Endothelial cell of umbilical vein (primary cell): ENCODE results near the gene GBP3. TPM values are rescaled to one million over a fixed set of nuclear protein-coding genes. Genes with fewer than 3 reads are reported as not detected.

Experiments used
- BruUV-seq: library from RNA; stranded (reverse); fragments of 400-500 nt; replicated peaks from 2 replicates; lab custom pipeline; 2021; lab: Mats Ljungman, UMichigan
- CTCF ChIA-PET: fragments of 300-600, 350-600 bp; sonication (Branson Sonifier 250); formaldehyde crosslinking; loops from one replicate; lab custom pipeline; 2021; ENCODE audit warnings: antibody characterized with exemption, inconsistent platforms; lab: Charles Lee
- POLR2A ChIA-PET: fragments of 300-600, 350-600 bp; sonication (Branson Sonifier 250); formaldehyde crosslinking; loops from one replicate; lab custom pipeline; 2021; ENCODE audit warnings: antibody characterized with exemption, inconsistent platforms; lab: Charles Lee
- DNase-seq: peaks from one replicate; pipeline ENCODE4 v3.0.0-alpha.2; 2011; ENCODE audit warnings: low read depth, low spot score
- FAIRE-seq: peaks from 2 replicates; lab custom pipeline; 2011; peaks lifted over from hg19 to GRCh38; lab: Jason Lieb, UNC
- H2AFZ ChIP-seq: 2 replicates; pipeline ENCODE4 v1.6.0; 2012; ENCODE audit warnings: low read depth, low read length, control low read depth, inconsistent platforms
- H3K27ac ChIP-seq: 2 replicates; pipeline ENCODE4 v1.5.1; 2011; ENCODE audit warnings: low read depth, mild to moderate bottlenecking, control low read depth, low read length, moderate library complexity; ENCODE audit not compliant: insufficient read depth
- H3K27me3 ChIP-seq, 2 experiments: 2 replicates each; pipeline versions ENCODE4 v1.6.0 to v1.6.1; 2011; ENCODE audit warnings: low read length in 2 of 2, mixed read lengths in 1 of 2; ENCODE audit not compliant: control insufficient read depth in 2 of 2, insufficient read depth in 2 of 2
- H3K36me3 ChIP-seq, 2 experiments: 2 replicates in 1 of 2; 3 replicates in 1 of 2; pipeline ENCODE4 v1.5.1; 2011; ENCODE audit warnings: low read length in 2 of 2, mild to moderate bottlenecking in 1 of 2, moderate library complexity in 1 of 2; ENCODE audit not compliant: control insufficient read depth in 2 of 2, insufficient read depth in 2 of 2; ENCODE audit errors: extremely low read depth in 1 of 2
- H3K4me1 ChIP-seq: 3 replicates; pipeline ENCODE4 v1.5.1; 2011; ENCODE audit warnings: mild to moderate bottlenecking, low read length; ENCODE audit not compliant: control insufficient read depth, insufficient read depth; ENCODE audit errors: extremely low read depth
- H3K4me2 ChIP-seq: 2 replicates; pipeline ENCODE4 v1.6.1; 2011; ENCODE audit warnings: low read length, control low read depth, mixed read lengths; ENCODE audit not compliant: insufficient read depth
- H3K4me3 ChIP-seq, 3 experiments: fragments of 200-600 bp in 1 of 3; sonication (generic), shearing (Covaris generic) in 1 of 3; replicated peaks in 1 of 3; 2 replicates each; pipeline ENCODE4 v1.5.1; 2011 to 2016; ENCODE audit warnings: control low read depth in 3 of 3, low read length in 3 of 3, mild to moderate bottlenecking in 2 of 3, inconsistent platforms in 1 of 3, low read depth in 1 of 3, moderate library complexity in 1 of 3; ENCODE audit not compliant: insufficient read depth in 1 of 3
- H3K79me2 ChIP-seq: 2 replicates; pipeline ENCODE4 v1.6.0; 2012; ENCODE audit warnings: low read length, inconsistent platforms; ENCODE audit not compliant: control insufficient read depth, insufficient read depth
- H3K9ac ChIP-seq: replicated peaks from 2 replicates; pipeline ENCODE3; 2011; ENCODE audit warnings: low read length, control low read depth; ENCODE audit not compliant: insufficient read depth; ENCODE audit errors: extremely low read depth
- H3K9me1 ChIP-seq: replicated peaks from 3 replicates; pipeline ENCODE4 v1.6.0; 2011; ENCODE audit warnings: mild to moderate bottlenecking, low read length; ENCODE audit not compliant: control insufficient read depth, insufficient read depth; ENCODE audit errors: extremely low read depth
- H3K9me3 ChIP-seq: replicated peaks from 2 replicates; pipeline ENCODE4 v1.5.1; 2012; ENCODE audit warnings: low read length, inconsistent platforms; ENCODE audit not compliant: control insufficient read depth, insufficient read depth
- H4K20me1 ChIP-seq: replicated peaks from 2 replicates; pipeline ENCODE3; 2011; ENCODE audit warnings: mild to moderate bottlenecking, low read length; ENCODE audit not compliant: control insufficient read depth, insufficient read depth; ENCODE audit errors: extremely low read depth
- EZH2 ChIP-seq: IDR thresholded peaks from 2 replicates; pipeline ENCODE4 v1.6.1; 2012; ENCODE audit warnings: borderline replicate concordance, low read depth, mild to moderate bottlenecking, moderate library complexity, low read length, inconsistent platforms; ENCODE audit not compliant: severe bottlenecking
- GATA2 ChIP-seq: IDR thresholded peaks from 2 replicates; pipeline ENCODE4 v1.7.0; 2011; ENCODE audit warnings: low read depth, mild to moderate bottlenecking, moderate library complexity, mixed read lengths, low read length; ENCODE audit not compliant: insufficient read length, insufficient read depth
- JUN ChIP-seq: IDR thresholded peaks from 2 replicates; pipeline ENCODE4 v1.6.1; 2011; ENCODE audit warnings: borderline replicate concordance, low read depth; ENCODE audit not compliant: insufficient read length, insufficient read depth
- MYC ChIP-seq: IDR thresholded peaks from one replicate; pipeline ENCODE4 v1.6.1; 2011; ENCODE audit warnings: mild to moderate bottlenecking, low read depth, low read length
- POLR2AphosphoS5 ChIP-seq: IDR thresholded peaks from 2 replicates; pipeline ENCODE4 v1.6.1; 2012; ENCODE audit warnings: low read depth, mild to moderate bottlenecking, control low read depth, low read length, moderate library complexity; ENCODE audit not compliant: insufficient read depth
- dilution Hi-C: fragments of 300-500 bp; cut with MboI; formaldehyde crosslinking; loops from one replicate; pipeline ENCODE4 v1.15.0; 2019; ENCODE audit warnings: low sequenced_read_pairs; ENCODE audit not compliant: extremely low pct_ligation_motif_present
- intact Hi-C: fragments of 100-400 bp; cut with micrococcal nuclease; formaldehyde crosslinking; loops from one replicate; pipeline ENCODE4 v1.10.0; 2022
- polyA plus RNA-seq, 4 experiments: library from polyadenylated mRNA; depleted of rRNA in 3 of 4; stranded (reverse) in 3 of 4; unstranded in 1 of 4; fragments of >200 nt; gene quantifications; 2 replicates each; pipeline versions ENCODE4 v1.2.1 to v1.2.3, GENCODE V29; 2011 to 2012; ENCODE audit warnings: missing spikeins in 1 of 4
- total RNA-seq: library from RNA; stranded (reverse); gene quantifications from 2 replicates; pipeline ENCODE4 v1.2.3, GENCODE V29; 2021
- TF ChIP-seq, protein P1 (sequence below), 2 donors: IDR thresholded peaks; 1 replicate in 1 of 2; 2 replicates in 1 of 2; pipeline ENCODE4 v1.5.1; 2011; ENCODE audit warnings: low read length in 2 of 2, mild to moderate bottlenecking in 2 of 2, moderate library complexity in 2 of 2, control low read depth in 1 of 2, inconsistent platforms in 1 of 2, low read depth in 1 of 2; ENCODE audit not compliant: insufficient read depth in 1 of 2; ENCODE audit errors: extremely low read depth in 1 of 2

GBP3 gene
- total and polyA plus RNA-seq, 2 donors (not counting 3 experiments of a cell fraction or from before 2014, with no cell fraction given) = 5.7 to 7.3 TPM

DNA sequence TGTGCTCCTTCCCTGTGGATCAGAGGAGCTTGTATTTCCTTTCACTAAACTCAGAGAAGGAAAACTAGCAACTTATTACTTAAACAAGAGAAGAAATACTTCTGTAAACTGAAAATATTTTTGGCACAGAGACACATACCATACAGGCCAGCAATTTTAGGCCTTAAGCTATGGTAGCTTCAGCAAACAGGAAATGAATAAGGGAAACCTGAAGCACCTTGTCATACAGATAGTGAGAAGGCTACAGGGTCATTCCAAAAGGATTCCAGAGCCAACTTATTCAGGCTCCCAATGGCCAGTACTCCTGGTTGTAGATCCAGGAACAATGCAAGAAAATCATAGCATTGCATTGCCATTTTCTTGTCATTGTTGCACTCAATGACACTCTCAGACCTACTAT is 21.2 kb downstream of the GBP3 start:
- intact Hi-C loops = no loop called here
- Histone ChIP-seq H3K9me3 (no peaks in the 10 kb centered on the region), H3K79me2 (no peaks in the 10 kb centered on the region), H3K4me1 (peaks cover 6% of the 10 kb centered on the region), H3K36me3 (peaks cover 0 to 9% of the 10 kb centered on the region in 2 experiments), H3K9ac (no peak overlapping the region), H3K9me1 (no peaks in the 10 kb centered on the region), H3K4me2 (no peak overlapping the region), H2AFZ (no peak overlapping the region), H3K4me3 (no peak overlapping the region), H3K27me3 (no peaks in the 10 kb centered on the region), H4K20me1 (no peaks in the 10 kb centered on the region), H3K27ac (no peak overlapping the region)
- DNase-seq (peak; percentile 10), FAIRE-seq (no peak)
- BruUV-seq = no TSS peak
- CTCF ChIA-PET = interaction anchor here (0.7 to 2.1 kb wide), 3 partner anchors 12 to 20 kb away, joined by 3 to 7 read pairs (median 3); no protein-coding TSS in a partner anchor
- TF ChIP-seq EZH2 (no peak), MYC (no peak)
- POLR2A ChIA-PET = no interaction called here
- dilution Hi-C loops = no loop called here

DNA sequence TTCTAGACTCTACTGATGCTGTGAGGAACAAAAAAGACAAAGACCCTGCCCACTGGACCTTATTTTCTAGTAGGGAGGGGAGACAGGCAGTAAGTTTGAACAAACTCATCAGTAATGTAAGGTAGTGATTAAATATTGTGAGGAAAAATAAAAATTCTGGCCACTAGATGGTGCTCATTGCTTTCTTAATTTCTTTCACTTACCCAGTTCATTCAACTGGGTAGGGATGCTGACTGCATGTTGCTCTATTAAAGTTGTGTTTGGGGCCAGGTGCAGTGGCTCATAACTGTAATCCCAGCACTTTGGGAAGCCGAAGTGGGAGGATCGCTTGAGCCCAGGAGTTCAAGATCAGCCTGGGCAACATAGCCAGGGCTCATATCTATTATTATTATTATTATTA is 23.9 kb downstream of the GBP3 start:
- H3K4me1 ChIP-seq = peaks cover 6% of the 10 kb centered on the region
- H4K20me1 ChIP-seq = no peaks in the 10 kb centered on the region
- H3K4me3 ChIP-seq = no peak overlapping the region
- H3K4me2 ChIP-seq = no peak overlapping the region
- no peak overlapping the region for H3K27ac ChIP-seq
- DNase-seq (peak; percentile 69), FAIRE-seq (peak; percentile 42)
- H3K27me3 ChIP-seq = no peaks in the 10 kb centered on the region
- intact Hi-C loops (loop anchor here (1.0 kb wide), 4 partner anchors 25 to 457 kb away; no protein-coding TSS in a partner anchor), dilution Hi-C loops (no loop called here)
- no TSS peak for BruUV-seq
- no peak overlapping the region for H3K9ac ChIP-seq
- H3K36me3 ChIP-seq = no peaks in the 10 kb centered on the region
- no peaks in the 10 kb centered on the region for H3K9me3 ChIP-seq
- no peaks in the 10 kb centered on the region for H3K9me1 ChIP-seq
- CTCF ChIA-PET = interaction anchor here (0.8 to 3.5 kb wide), 25 partner anchors 9 to 591 kb away, joined by 3 to 30 read pairs (median 4); partner anchors contain the start of genes GBP1, GBP2 and GBP3
- TF ChIP-seq, protein P1, sequence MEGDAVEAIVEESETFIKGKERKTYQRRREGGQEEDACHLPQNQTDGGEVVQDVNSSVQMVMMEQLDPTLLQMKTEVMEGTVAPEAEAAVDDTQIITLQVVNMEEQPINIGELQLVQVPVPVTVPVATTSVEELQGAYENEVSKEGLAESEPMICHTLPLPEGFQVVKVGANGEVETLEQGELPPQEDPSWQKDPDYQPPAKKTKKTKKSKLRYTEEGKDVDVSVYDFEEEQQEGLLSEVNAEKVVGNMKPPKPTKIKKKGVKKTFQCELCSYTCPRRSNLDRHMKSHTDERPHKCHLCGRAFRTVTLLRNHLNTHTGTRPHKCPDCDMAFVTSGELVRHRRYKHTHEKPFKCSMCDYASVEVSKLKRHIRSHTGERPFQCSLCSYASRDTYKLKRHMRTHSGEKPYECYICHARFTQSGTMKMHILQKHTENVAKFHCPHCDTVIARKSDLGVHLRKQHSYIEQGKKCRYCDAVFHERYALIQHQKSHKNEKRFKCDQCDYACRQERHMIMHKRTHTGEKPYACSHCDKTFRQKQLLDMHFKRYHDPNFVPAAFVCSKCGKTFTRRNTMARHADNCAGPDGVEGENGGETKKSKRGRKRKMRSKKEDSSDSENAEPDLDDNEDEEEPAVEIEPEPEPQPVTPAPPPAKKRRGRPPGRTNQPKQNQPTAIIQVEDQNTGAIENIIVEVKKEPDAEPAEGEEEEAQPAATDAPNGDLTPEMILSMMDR (IDR thresholded peaks at IDR 0.05; ENCODE audit: extremely low read depth in 1 of 2, insufficient read depth in 1 of 2, low read depth in 1 of 2, low read length in 2 of 2) = peak; percentile 21 to 24
- TF ChIP-seq POLR2AphosphoS5 (no peak), JUN (no peak), GATA2 (no peak)
- H2AFZ ChIP-seq = no peak overlapping the region
- H3K79me2 ChIP-seq = no peaks in the 10 kb centered on the region
- POLR2A ChIA-PET = no interaction called here
